HG03442 (cell line): Measurements from ENCODE around the gene THOC3.
A peak's percentile ranks its signal among the peaks of the same experiment; 100 is the strongest.
"Not testable (repeated sequence)": the region's sequence is repeated elsewhere in the genome, so short reads cannot be mapped to it uniquely, and the experiment has no call there.

ENCODE experiments used
- ATAC-seq: cut with Tn5 transposase; IDR thresholded peaks from one replicate; pipeline ENCODE4 v1.9.1; 2021; ENCODE audit warnings: mild to moderate bottlenecking, moderate library complexity; ENCODE audit not compliant: unreplicated experiment

Gene THOC3

DNA sequence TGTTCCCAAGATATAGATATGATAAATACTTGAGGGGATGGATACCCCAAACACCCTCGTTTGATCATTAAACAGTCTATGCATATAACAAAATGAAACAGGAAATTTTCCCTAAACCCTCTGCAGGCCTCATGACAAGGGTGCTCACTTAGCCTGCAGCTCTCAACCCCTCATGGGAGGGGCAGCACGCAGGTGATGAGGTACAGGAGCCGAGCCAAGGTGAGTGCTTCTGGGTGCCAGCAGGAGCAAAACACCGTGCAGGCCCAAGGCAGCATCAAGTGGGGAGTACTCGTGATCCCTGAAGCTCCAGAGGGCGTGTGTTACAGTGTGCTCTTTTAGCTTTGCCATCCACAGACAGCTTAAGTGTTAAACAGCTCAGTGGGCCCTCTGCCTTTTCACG, 24.9 kb downstream of the THOC3 start:
- ATAC-seq: not testable (repeated sequence)

DNA sequence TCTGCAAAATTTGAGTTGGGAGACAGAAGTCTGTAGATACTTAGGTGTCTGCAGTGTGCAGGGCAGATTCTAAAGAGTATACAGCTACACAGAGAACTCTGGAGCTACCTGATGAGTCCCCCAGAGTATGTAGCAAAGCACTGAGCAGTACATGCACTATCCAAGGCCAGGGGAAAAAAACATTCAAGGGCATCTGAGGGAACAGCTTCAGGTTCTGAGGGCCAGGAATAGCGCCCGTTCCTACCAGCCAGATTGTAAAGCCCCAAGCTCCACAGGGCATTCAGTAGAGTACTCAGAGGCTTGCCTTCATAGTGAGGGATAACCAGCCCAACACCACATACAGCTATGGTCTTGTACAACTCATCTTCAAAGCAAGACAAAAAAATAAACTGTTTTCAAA, 27.5 kb downstream of the THOC3 start:
- not testable (repeated sequence) for ATAC-seq

DNA sequence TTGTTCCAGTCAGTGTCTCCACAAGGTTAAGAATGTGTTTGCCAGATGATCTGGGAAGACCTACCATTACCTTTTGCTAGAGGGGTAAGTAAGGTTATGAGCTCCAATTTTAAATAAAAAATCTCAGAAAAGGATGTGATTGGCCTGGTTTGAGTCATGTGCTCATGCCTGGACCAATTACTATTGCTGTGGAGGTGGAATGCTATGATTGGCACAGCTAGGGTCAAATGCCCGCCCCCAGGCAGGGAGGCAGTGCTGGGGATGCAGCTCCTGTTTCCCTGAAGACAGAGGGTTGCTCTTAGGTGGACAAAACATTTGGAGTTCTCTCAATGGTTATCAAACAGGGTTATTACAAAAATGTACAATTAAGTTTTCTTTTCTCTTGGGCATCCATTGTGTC, 29.6 kb downstream of the THOC3 start:
- not testable (repeated sequence) for ATAC-seq

DNA sequence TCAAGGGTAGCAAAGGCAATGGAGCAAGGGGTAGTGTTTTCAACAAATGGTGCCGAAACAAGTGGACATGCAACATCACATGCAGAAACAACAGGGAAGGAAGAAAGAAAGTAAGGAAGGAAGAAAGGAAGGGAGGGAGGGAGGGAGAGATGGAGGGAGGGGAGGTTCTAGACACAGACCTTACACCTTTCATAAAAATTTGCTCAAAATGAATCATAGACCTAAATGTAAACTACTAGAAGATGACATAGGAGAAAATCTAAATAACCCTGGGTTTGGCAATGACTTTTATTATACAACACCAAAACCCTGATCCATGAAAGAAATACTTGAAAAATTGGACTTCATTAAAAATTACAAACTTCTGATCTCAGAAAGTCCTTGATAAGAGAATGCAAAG, 39.4 kb downstream of the THOC3 start:
- ATAC-seq: not testable (repeated sequence)

- not testable (repeated sequence) for ATAC-seq
Measured at GRCh38 chr5:175925106-175925505, 43.0 kb downstream of the THOC3 start.

DNA sequence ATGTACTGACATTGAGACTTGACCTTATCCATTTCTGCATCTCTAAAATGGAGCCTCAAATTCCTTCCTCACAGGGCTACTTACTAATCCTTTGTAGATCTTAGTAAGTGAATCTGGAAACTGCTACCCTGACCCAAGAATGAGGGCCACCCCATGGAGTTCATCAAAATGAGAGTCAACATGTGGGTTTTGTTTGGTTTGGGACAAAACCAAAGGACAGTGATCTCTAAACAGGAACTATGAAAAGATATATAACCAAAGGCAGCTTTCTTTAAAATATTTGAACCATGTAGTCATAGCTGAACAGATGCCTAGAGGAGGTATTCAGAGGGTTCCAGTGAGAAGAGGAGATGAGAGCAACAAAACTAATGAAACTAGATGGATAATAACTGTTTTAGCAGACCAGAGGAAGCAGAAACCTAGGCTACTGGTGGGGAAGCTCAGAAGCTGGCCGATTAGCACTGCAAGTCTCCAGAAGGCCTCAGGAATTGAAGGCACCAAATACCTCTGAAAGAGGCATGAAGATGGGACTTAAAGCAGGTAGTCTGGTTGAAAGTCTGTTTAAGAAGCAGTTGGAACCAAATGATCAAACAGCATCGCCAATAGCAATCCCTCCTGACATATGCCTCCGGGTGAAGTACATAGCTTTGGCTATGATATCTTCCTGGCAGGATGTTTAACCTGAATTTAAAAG, 45.8 kb downstream of the THOC3 start:
- ATAC-seq: no peak

DNA sequence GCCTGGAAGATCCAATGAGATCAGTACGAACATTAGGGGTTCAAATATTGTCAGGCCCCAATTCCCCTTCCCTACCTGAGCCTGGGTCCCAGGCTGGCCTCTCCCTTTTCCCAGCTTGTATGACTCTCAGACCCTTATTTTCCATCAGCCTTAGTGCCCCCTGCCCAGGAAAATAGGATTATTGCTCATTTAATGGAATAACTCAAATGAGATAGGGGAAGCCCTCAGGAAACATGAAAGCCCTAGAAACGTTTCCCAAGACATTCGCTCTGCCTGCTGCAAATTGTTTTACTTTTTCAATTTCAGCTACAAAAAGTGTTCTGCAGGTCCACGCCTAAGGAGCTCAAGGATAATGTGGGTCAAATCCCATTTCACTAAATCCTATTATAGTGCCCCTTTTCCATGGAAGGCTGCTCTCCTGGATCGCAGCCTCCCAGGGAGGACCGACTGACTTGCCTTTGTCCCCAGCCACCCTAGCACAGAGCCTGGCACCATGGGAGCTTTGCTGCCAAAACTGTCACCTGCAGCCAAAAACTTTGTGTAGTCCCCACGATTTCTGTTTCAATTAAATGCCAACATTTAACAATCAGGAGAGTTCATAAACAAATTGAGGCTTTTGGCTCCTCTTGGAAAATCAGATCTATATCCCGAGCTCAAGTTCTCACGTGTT, 46.9 kb downstream of the THOC3 start:
- no peak for ATAC-seq

GRCh38 chr5:175920231-175920811, 47.8 kb downstream of the THOC3 start:
- ATAC-seq: no peak

- ATAC-seq: peak; percentile 57
Measured at GRCh38 chr5:175915066-175916037, 52.8 kb downstream of the THOC3 start.

DNA sequence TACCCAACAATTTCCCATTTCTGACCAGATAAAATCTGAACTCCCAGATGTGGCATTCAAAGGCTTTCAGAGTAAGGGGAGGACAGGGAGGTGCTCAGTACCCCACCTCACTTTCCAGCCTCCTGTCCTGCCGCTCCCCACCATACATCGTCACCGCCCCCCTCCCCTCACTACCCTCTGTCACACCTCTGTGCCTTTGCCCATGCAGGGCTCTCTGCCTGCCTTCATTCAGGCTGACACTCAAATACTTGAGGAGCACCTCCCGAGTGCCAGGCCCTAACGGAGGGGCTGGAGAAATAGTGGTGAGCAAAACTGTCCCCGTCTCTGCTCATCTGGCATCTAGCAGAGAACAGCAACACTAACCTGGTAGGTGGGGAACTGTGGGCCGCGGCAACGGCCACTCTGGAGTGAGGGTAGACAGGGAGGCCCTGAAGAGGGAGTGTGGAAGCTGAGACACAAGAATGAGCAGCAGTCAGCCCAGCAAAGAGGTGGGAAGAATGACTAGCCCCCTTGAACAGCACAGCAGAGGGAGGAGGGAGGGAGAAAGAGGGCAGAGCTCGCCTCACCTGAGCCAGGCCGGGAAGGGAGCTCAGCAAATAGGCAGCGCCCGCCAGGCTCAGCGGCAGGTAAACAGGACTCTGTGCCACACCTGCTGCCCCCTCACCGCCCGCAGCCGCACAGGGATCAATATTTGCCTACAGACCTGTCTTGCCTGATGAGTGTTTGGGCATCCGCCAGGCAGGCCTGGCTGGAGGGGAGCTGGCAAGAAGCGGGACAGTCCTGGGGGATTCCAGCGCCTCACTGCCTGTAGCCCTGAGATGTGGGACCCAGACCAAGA, 54.1 kb downstream of the THOC3 start:
- not testable (repeated sequence) for ATAC-seq

GRCh38 chr5:175910072-175910471, 58.0 kb downstream of the THOC3 start:
- ATAC-seq: not testable (repeated sequence)
